Activated naive CD4-positive, alpha-beta T cell treated with anti-CD3 and anti-CD28 coated beads, Interleukin-2, amount 50 U/mL, for 72 hours (primary cell): ENCODE measurements around the gene TSPAN18. TPM values are rescaled to one million over a fixed set of nuclear protein-coding genes. Genes with fewer than 3 reads are reported as not detected.

Experiments
- ATAC-seq, 2 donors: fragments of 150-1000 bp; cut with Tn5 transposase; 2 replicates each; pipeline ENCODE4 v1.10.0; 2021; ENCODE audit warnings: mild to moderate bottlenecking in 2 of 2, moderate library complexity in 2 of 2
- DNase-seq, 2 donors: peaks; one replicate each; pipeline ENCODE4 v3.0.0; 2021 to 2022; ENCODE audit warnings: low spot score in 2 of 2
- H3K27ac Mint-ChIP-seq, 2 donors: one replicate each; pipeline ENCODE4 v1.8.0; 2022; ENCODE audit warnings: mild to moderate bottlenecking in 2 of 2, mixed read lengths in 2 of 2
- H3K36me3 Mint-ChIP-seq, 2 donors: one replicate each; pipeline ENCODE4 v1.8.0; 2022; ENCODE audit warnings: mixed read lengths in 2 of 2
- H3K9me3 Mint-ChIP-seq, 2 donors: one replicate each; pipeline ENCODE4 v1.8.0; 2022; ENCODE audit warnings: mixed read lengths in 2 of 2
- total RNA-seq, 2 donors: library from RNA; stranded (reverse); gene quantifications; one replicate each; pipeline ENCODE4 v1.2.3, GENCODE V29; 2022

Gene TSPAN18
- total RNA-seq, 2 donors from 2014 or later: 2.3 to 3.6 TPM

DNA sequence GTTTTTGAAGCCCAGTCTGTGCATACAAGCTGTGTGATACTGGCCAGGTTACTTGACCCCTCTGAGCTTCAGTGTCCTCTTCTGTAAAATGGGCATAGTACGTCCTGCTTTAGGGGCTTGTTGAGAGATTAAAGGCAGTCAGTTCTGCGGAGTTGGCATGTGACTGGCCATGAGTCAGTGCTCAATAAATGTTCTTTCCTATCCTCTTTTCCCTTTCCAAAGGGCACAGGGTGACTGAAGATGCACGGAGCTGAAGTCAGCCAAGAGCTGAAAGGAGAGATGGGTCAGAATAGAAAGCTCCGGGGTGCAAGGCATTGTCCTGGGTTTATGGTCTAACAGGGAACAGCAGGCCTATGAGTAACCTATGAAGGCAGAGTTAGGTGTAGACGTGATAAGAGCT, 175.0 kb downstream of the TSPAN18 start:
- DNase-seq: no peak
- H3K27ac Mint-ChIP-seq: peak overlapping the region in 1 of 2 donors; percentile 48
- peaks cover 0 to 3% of the 10 kb centered on the region in 2 donors for H3K9me3 Mint-ChIP-seq
- ATAC-seq: no peak
- H3K36me3 Mint-ChIP-seq: peaks cover 0 to 7% of the 10 kb centered on the region in 2 donors

DNA sequence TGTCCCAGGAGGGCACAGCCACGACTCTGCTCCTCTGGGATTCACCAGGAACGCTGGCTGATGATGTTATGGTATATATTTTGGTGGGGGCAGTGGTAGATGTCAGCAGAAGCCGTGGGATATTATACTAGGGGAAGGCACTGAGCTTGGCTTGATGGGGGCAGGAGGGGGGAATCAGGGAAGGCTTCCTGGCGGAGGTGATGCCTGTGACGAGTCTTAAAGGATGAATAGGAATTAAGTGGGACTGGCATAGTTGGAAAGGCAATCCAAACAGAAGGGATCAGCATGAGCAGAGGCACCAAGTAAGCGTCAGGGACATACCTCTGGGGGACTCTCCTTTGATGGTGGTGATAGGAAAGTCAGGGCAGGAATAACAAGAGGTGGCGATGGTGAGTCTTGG, 176.3 kb downstream of the TSPAN18 start:
- DNase-seq: no peak
- no peak for ATAC-seq
- Mint-ChIP-seq H3K9me3 (no peaks in the 10 kb centered on the region), H3K36me3 (peaks cover 0 to 3% of the 10 kb centered on the region in 2 donors), H3K27ac (no peak overlapping the region)

DNA sequence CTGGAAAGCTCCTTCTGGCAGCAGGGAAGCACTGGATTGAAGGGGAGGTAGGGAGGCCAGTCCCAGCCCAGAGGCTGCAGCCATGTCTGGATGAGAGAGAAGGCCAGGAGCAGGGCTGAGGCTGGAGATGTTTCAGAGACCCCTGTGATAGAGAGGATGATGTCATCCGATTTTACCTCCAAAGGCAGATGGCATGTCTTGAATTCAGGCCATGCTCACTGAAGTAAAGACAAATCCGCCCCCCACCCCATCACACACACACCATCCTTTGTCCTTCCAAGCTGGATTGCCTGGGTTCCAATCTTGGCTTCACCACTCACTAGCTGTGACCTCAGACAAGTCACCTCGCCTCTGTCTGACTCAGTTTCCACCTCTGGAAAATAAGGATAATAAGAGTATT, 176.8 kb downstream of the TSPAN18 start:
- Mint-ChIP-seq H3K9me3 (no peaks in the 10 kb centered on the region), H3K27ac (no peak overlapping the region)
- ATAC-seq: no peak

DNA sequence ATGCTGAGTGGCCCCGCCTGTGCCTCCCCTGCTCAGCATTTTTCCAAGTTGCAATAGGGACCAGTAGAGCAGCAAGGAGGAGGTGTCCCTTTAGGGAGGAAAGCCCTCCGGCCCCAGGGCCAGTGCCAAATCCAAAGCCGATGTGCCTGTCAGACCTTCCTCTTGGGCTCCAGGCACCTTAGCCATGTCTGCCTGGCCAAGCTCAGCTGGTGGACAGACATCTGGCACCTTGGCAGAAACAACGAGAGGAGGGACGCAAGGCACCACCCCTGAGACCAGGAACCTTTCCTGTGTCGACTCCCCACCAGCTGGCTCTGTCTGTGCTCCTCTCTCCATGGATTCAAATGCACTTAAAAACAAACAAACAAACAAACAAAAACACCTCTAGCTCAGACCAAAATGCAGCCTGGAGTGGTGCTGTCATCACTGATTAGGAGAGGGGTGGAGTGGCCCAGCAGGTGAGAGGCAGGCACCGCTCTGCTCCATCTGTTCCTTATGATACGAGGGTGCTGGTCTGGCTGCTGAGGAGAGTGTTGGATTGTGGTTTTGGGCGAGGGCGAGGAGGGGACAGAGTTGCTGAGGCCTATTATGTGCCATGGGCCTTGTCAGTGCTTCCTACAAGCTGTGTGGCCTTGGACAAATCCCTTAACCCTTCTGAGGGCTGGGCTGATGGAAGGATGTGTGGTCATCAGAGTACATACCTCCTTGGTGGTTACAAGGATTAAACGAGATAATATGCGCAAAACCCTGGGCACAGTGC, 177.7 kb downstream of the TSPAN18 start:
- DNase-seq: no peak

More for the DNA sequence above, 176.8 kb downstream of the TSPAN18 start:
- no peaks in the 10 kb centered on the region for H3K36me3 Mint-ChIP-seq
- DNase-seq: no peak

DNA sequence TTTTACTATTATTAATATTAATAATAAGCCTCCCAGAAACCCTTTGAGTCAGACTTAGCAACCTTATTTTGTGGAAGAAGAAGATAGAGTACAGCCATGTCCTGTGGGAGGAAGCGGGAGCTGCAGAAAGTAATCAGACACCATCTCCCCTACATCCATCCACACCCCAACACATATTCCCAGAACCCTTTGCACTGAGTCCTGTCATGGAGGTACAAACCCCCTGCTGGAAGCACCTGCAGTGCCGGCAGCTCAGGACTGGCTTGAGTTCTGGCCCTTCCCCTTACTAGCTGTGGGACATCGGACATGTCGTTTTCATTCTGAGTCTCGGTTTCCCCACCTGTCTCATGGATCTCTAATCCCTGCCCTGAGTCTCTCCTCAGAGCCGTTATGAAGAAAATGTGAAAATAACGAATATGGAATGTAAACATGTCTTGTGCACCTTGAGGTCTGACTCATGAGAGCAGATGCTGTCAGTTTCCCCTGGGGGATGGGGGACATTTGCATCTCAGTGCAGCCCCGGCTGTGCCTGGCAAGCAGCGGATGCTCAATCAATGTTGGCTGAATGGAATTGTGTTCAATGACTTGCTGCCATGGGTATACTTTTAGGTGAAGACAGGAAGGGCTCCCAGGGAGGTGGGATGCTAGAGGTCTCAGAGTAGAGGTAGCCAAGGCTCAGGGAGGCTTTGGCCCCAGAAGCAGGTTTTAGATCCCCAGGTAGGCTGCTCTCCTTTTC, 178.5 kb downstream of the TSPAN18 start:
- H3K27ac Mint-ChIP-seq: no peak overlapping the region
- no peak for ATAC-seq

More for the DNA sequence above, 177.7 kb downstream of the TSPAN18 start:
- H3K36me3 Mint-ChIP-seq: no peaks in the 10 kb centered on the region
- no peaks in the 10 kb centered on the region for H3K9me3 Mint-ChIP-seq
- H3K27ac Mint-ChIP-seq: no peak overlapping the region
- ATAC-seq: no peak

DNA sequence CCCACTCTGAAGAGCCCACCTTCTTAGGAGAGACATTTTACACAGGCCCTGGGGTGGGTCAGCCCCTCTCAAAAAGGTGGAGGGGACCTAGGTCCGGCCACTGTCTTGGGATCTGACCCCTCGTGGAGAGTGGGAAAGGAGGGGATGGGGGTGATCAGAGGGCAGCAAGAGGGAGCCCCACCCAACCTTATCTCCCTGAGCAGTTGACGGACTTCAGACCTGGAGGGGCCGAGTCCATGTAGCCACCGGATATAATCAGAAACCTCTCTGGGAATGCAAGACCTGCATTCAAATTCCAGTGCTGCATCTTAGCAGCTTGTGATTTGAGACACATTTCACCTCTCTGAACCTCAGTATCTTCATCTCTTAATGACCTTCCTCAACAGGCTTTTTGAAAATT, 179.9 kb downstream of the TSPAN18 start:
- ATAC-seq: no peak
- H3K9me3 Mint-ChIP-seq: no peaks in the 10 kb centered on the region
- no peak for DNase-seq
- no peaks in the 10 kb centered on the region for H3K36me3 Mint-ChIP-seq
- peak overlapping the region in 1 of 2 donors; percentile 14 for H3K27ac Mint-ChIP-seq

More for the DNA sequence above, 178.5 kb downstream of the TSPAN18 start:
- Mint-ChIP-seq H3K9me3 (no peaks in the 10 kb centered on the region), H3K36me3 (no peaks in the 10 kb centered on the region)
- no peak for DNase-seq

DNA sequence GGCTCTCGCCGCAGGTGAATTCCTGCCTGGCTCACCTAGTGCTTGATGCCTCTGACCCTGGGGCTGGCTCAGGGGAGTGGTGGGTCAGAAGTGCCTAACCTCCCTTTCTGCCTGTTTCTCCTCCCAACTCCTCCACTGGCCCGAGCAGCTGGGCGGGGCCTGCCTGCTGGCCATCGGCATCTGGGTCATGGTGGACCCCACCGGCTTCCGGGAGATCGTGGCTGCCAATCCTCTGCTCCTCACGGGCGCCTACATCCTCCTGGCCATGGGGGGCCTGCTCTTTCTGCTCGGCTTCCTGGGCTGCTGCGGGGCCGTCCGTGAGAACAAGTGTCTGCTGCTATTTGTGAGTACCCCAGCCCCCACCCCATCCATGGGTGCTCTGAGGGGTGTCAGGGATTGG, 182.8 kb downstream of the TSPAN18 start:
- DNase-seq: no peak
- Mint-ChIP-seq H3K9me3 (no peaks in the 10 kb centered on the region), H3K27ac (no peak overlapping the region), H3K36me3 (no peaks in the 10 kb centered on the region)
- ATAC-seq: no peak

DNA sequence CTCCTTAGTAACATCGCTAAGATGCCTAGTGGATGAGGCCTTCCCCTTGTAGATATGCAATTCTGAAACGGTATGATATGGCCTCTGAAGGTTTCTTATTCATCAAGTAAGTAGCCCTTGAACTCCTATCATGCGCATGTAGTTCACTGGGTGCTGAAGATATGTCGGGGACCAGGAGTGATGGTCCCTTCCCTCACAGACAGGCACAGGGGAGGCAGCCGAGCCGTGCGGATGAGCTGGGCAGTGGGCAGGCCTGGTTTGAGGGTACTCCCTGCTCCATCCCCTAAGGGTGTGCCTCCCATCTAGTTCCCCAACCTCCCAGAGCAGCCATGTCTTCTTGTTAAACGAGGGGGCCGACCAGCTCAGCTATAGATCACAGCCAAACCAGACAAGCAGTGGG, 183.8 kb downstream of the TSPAN18 start:
- Mint-ChIP-seq H3K36me3 (no peaks in the 10 kb centered on the region), H3K27ac (no peak overlapping the region), H3K9me3 (no peaks in the 10 kb centered on the region)
- ATAC-seq (no peak), DNase-seq (no peak)

DNA sequence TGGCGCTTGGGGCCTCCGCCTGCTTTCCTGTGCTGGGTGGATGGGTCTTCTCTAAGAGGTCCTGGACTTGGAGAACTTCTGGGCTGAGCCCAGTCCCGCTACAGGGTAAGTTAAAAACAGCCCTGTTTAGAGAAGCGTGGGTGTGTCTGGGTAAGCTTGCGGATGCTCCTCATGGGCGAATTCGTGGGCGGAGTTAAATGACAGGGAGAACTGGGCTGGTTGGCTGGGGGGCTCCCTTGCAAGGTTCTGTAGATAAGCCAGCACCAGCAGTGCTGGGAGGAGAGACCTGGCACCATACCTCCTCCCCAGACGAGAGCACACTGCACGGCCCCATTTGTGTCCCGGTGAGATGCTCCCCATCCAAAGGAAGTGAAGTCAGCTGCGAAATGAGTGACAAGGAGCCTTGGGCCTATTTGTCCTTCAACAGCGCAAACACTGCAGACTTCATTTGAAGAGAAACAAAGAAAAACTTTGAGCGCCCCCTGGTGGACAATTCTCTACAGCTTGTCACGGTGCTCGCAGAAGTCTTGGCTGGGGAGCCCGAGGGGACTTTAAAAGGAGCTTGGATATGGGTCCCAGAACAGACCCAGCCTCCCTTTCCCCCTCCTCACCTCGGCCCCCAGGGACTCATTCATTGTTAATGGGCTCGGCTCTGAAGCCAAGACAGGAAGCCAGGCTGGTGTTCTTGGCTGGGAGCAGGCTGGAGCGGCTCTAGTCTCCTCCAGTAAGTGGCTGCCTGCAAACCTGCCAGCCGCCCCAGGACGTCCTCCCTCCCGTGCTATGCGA, 184.5 kb downstream of the TSPAN18 start:
- peak; percentile 87 to 89 for ATAC-seq
- Mint-ChIP-seq H3K9me3 (no peaks in the 10 kb centered on the region), H3K36me3 (no peaks in the 10 kb centered on the region), H3K27ac (no peak overlapping the region)
- DNase-seq: peak; percentile 61 to 89

DNA sequence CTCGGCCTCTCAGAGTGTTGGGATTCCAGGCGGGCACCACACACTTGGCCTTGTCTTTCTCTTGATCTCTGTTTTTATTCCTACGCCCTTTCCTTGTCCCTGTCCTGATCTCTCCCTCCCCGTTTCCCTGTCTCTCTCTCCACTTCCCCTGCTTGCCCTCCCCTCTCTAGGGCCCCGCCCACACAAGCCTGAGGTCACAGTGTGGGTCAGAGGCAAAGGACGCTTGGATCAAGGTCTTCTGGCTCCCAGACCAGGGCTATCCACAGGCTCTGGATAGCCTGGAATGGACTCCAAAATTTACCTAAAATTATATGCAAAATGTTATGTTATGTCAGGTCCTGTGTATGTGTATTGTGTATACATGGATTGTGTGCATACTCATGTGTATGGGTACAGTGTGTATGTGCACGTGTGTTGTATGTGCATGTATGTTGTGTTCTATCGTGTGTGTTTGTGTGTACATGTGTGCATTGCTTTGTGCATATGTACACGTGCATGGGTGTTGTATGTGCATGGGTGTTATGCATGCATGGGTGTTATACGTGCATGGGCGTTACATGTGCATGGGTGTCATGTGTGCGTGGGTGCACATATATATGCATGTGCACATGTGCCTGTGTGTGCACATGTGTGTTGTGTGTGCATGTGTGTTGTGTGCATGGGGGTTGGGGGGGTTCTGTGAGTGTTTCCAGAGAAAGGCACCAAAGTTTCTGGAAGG, 185.7 kb downstream of the TSPAN18 start:
- no peaks in the 10 kb centered on the region for H3K9me3 Mint-ChIP-seq
- no peak overlapping the region for H3K27ac Mint-ChIP-seq
- H3K36me3 Mint-ChIP-seq: no peaks in the 10 kb centered on the region
- ATAC-seq: no peak
- DNase-seq: no peak

DNA sequence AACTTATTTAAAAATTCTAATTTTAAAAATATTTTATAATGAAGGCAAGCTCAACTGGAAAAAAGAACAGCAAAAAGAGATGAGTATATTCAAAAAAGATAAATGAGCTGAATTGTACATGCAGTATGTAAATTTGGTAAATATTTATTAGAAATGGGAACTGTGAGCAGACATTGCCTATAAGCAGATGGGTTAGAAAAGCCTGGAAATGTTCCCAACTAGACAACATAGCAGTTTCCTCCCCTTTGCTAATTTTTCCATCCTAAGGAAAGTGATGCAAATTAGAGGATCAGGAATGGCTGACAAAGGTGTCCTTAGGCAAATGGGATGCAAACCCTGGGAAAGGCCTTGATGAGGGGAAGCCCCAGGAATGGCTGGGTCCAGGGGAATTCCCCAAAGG, 186.7 kb downstream of the TSPAN18 start:
- DNase-seq (no peak), ATAC-seq (no peak)
- H3K9me3 Mint-ChIP-seq: no peaks in the 10 kb centered on the region
- no peak overlapping the region for H3K27ac Mint-ChIP-seq
- H3K36me3 Mint-ChIP-seq: no peaks in the 10 kb centered on the region

DNA sequence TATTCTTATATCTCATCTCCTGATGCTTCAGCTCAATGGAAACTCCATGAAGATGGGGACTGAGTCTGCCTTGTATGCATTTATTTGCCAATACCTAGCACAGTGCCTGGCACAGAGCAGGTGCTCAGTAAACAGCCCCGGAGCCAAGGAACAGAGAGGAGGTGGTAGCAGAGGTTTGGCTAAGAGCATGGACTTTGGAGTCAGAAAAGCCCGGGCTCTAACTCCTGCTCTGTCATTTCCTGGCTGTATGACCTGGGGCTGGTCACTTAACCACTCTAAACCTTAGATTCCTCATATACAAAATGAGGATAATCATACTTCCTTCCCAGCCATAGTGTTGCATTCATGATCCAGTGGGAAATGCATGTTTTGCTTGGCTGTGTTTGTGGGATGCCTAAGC, 187.3 kb downstream of the TSPAN18 start:
- H3K36me3 Mint-ChIP-seq: no peaks in the 10 kb centered on the region
- no peak overlapping the region for H3K27ac Mint-ChIP-seq
- ATAC-seq: no peak
- no peak for DNase-seq
- H3K9me3 Mint-ChIP-seq: no peaks in the 10 kb centered on the region

DNA sequence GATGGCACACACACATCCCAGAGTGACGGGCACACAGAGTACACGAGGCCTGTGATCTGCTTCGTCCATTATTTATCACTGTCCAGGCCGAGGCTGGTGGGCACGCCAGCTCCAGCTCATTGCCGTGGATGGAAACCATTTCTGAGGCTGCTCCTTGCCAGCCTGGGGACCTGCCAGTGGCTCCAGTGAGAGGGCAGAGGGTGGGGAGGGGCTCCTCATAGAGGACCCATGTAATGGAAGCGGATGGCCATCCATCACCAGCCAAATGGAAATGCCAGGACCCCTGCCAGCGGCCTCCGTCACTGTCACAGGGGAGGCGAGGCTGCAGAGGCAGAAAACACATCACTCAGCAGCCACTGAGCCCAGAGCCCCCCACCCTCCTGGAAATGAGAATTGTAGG, 188.2 kb downstream of the TSPAN18 start:
- Mint-ChIP-seq H3K27ac (no peak overlapping the region), H3K9me3 (no peaks in the 10 kb centered on the region), H3K36me3 (no peaks in the 10 kb centered on the region)
- ATAC-seq (no peak), DNase-seq (no peak)

DNA sequence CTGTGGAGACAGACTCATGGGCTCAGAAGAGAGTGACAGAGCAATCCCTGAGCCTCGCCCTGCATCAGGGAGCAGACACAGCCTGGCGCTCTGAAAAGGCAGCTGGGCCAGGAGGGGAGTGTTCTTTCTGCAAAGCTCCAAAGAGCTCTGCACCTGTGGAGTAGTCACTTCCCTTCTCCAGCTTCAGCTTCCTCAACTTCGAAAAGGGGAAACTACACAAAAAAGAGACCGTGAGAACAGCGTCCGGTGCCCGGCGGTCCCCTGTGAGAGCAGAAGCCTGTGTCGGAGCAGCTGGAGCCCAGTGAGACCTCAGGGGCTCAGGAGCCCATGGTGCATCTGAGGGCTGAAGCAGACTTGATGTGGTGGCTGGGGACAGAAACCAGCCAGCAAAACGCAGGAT, 188.9 kb downstream of the TSPAN18 start:
- Mint-ChIP-seq H3K9me3 (no peaks in the 10 kb centered on the region), H3K36me3 (no peaks in the 10 kb centered on the region), H3K27ac (peak overlapping the region in 1 of 2 donors; percentile 36)
- no peak for DNase-seq
- no peak for ATAC-seq

DNA sequence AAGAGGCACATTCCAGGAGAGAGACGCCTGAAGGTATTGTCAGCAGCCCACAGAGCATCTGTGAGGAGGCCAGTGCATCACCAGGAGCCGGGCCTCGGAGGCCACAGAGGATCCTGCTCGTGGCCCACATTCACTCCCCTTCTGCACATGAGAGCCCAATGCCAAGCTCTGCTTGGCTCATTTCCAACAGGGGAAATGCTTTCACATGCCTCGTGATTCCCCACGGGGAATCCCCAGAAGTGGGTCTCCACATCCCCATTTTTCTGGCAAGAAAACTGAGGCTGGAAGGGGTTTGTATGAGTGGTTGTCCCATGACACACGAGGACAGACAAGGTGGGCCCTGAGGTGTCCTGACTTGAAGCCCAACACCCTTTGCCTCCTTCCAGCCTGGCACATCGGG, 189.6 kb downstream of the TSPAN18 start:
- ATAC-seq: no peak
- Mint-ChIP-seq H3K9me3 (no peaks in the 10 kb centered on the region), H3K36me3 (no peaks in the 10 kb centered on the region), H3K27ac (no peak overlapping the region)
- no peak for DNase-seq

DNA sequence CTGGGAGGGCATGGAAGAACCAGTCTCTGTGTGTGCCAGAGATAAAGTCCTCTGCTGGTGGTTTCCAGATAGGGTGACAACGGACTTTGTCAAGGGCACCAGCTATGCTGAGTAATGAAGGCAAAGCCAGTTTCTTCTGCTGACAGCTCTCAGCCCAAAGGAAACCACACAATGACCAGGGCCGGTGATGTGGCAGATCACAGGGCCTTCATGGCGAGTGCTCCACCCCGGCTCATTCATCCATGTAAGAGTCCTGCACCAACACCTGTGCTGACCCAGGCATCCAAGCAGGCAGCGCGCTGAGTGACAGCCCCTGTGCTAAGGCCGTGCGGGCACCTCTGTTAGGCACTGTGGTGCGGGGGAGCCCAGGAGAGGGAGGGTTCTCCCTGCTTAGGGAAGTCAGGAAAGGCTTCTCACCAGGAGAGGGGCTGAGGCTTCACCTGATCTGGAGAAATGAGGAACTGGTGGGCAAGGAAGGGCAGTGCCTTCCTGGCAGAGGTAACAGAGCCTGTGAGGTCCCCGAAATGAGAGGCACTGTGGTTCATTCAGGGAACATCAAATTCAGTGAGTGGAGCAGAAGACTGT, 190.1 kb downstream of the TSPAN18 start:
- Mint-ChIP-seq H3K9me3 (no peaks in the 10 kb centered on the region), H3K27ac (peak overlapping the region in 1 of 2 donors; percentile 72)
- ATAC-seq: peak in 1 of 2 donors; percentile 24

More for the DNA sequence above, 190.1 kb downstream of the TSPAN18 start:
- DNase-seq: no peak
- no peaks in the 10 kb centered on the region for H3K36me3 Mint-ChIP-seq
